Peyer's patch (tissue), 4 donors: Measurements from ENCODE around the gene APOA5.

ENCODE experiments used
- POLR2A ChIP-seq, 2 donors: fragments of 450-650 bp; IDR thresholded peaks; one replicate each; pipeline ENCODE4 v1.5.1; 2017; ENCODE audit warnings: antibody characterized with exemption in 2 of 2, mild to moderate bottlenecking in 2 of 2, moderate library complexity in 2 of 2
- TF ChIP-seq, protein P1 (sequence below), 6 experiments: fragments of 450-650 bp in 4 of 6; fragments of 200-600 bp in 2 of 6; sonication (generic) in 1 of 6; IDR thresholded peaks; one replicate each; pipeline ENCODE4 v1.5.1; 2017 to 2019; ENCODE audit warnings: antibody characterized with exemption in 6 of 6, mild to moderate bottlenecking in 3 of 6, moderate library complexity in 1 of 6

GRCh38 chr11:116829525-116830183 is 38.0 kb upstream of the APOA5 start, which contains the start of gene APOC3:
- peak; percentile 71 to 81 for TF ChIP-seq POLR2A (IDR thresholded peaks at IDR 0.05)
- TF ChIP-seq, protein P1, sequence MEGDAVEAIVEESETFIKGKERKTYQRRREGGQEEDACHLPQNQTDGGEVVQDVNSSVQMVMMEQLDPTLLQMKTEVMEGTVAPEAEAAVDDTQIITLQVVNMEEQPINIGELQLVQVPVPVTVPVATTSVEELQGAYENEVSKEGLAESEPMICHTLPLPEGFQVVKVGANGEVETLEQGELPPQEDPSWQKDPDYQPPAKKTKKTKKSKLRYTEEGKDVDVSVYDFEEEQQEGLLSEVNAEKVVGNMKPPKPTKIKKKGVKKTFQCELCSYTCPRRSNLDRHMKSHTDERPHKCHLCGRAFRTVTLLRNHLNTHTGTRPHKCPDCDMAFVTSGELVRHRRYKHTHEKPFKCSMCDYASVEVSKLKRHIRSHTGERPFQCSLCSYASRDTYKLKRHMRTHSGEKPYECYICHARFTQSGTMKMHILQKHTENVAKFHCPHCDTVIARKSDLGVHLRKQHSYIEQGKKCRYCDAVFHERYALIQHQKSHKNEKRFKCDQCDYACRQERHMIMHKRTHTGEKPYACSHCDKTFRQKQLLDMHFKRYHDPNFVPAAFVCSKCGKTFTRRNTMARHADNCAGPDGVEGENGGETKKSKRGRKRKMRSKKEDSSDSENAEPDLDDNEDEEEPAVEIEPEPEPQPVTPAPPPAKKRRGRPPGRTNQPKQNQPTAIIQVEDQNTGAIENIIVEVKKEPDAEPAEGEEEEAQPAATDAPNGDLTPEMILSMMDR (IDR thresholded peaks at IDR 0.05): no peak
